Measurements from ENCODE around the gene SIX1. TPM values are rescaled to one million over a fixed set of nuclear protein-coding genes. Genes with fewer than 3 reads are reported as not detected.

The SIX1 gene
- total RNA-seq, 2 experiments from 2014 or later, result not detected

DNA sequence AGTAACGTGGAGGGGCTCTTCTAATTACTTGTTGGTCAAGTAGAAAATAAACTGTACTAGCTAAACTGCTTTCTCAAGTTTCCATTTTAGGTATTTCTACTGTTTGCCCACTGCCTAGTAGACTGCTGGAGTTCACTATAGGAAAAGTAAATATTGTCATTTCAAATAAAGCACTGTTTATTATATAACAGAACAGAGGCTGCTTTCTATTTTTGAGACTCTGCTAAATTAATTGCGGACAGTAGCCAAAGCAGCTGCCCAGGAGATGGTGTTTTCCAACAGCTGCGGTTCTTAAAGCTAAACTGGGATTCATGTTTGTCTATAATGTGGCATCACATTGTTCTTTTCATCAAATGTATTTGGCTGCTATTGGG, 15.9 kb upstream of the SIX1 start:
- ChIA-PET POLR2A (no interaction called here), CTCF (interaction anchor here (1.0 to 1.1 kb wide), 2 partner anchors 15 to 361 kb away, joined by 3 read pairs; no protein-coding TSS in a partner anchor)
- H3K27ac Mint-ChIP-seq, result no peak overlapping the region
- DNase-seq, result no peak
- ATAC-seq, result no peak
- no peaks in the 10 kb centered on the region for H3K9me3 Mint-ChIP-seq (ENCODE audit: insufficient read depth)
- H3K36me3 Mint-ChIP-seq (ENCODE audit: low read depth), result no peaks in the 10 kb centered on the region
- H3K27me3 Mint-ChIP-seq (ENCODE audit: low read depth), result peaks cover 43% of the 10 kb centered on the region
- no peaks in the 10 kb centered on the region for H3K4me1 Mint-ChIP-seq (ENCODE audit: low read depth)
- H3K4me3 Mint-ChIP-seq, result no peak overlapping the region

DNA sequence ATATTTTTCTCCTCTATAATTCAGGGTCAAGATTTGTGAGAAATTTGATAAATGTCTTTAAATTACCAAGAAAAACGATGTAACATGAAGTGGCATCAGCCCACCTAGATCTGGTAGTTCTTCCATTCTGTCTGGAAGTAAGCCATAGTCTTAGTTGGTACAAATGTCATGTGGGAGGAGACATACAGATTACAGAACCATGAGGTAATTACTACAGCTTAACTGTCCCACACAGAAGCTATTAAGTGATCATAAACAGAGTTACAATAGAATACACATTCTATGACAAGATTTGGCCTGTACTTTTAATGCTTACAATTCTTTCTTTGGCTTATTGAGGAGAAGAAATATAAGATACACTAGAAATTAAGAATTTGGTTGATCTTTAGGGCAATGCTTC, 13.7 kb upstream of the SIX1 start:
- Mint-ChIP-seq H3K4me3 (no peak overlapping the region), H3K27me3 (ENCODE audit: low read depth) (peaks cover 54% of the 10 kb centered on the region), H3K36me3 (ENCODE audit: low read depth) (no peaks in the 10 kb centered on the region), H3K27ac (no peak overlapping the region), H3K4me1 (ENCODE audit: low read depth) (peaks cover 3% of the 10 kb centered on the region), H3K9me3 (ENCODE audit: insufficient read depth) (no peaks in the 10 kb centered on the region)
- ChIA-PET POLR2A (interaction anchor here (0.7 kb wide), 1 partner anchor 9 kb away, joined by 3 read pairs; no protein-coding TSS in a partner anchor), CTCF (no interaction called here)
- ATAC-seq (no peak), DNase-seq (no peak)

- POLR2A ChIA-PET, result no interaction called here
- Mint-ChIP-seq H3K27ac (no peak overlapping the region), H3K4me1 (ENCODE audit: low read depth) (peaks cover 11% of the 10 kb centered on the region), H3K9me3 (ENCODE audit: insufficient read depth) (no peaks in the 10 kb centered on the region), H3K4me3 (no peak overlapping the region), H3K27me3 (ENCODE audit: low read depth) (peaks cover 61% of the 10 kb centered on the region), H3K36me3 (ENCODE audit: low read depth) (no peaks in the 10 kb centered on the region)
- CTCF ChIA-PET, result no interaction called here
- ATAC-seq (no peak), DNase-seq (no peak)
These were observed 12.4 kb upstream of the SIX1 start for GRCh38 chr14:60661721-60662120.

GRCh38 chr14:60658909-60659585, 9.8 kb upstream of the SIX1 start:
- no peak overlapping the region for H3K4me3 Mint-ChIP-seq
- peaks cover 25% of the 10 kb centered on the region for H3K4me1 Mint-ChIP-seq (ENCODE audit: low read depth)
- no peak for DNase-seq
- H3K36me3 Mint-ChIP-seq (ENCODE audit: low read depth), result peaks cover 5% of the 10 kb centered on the region
- peaks cover 76% of the 10 kb centered on the region for H3K27me3 Mint-ChIP-seq (ENCODE audit: low read depth)
- no peak for ATAC-seq
- ChIA-PET POLR2A (no interaction called here), CTCF (interaction anchor here (0.9 to 1.3 kb wide), 4 partner anchors 23 to 594 kb away, joined by 3 to 4 read pairs (median 4); no protein-coding TSS in a partner anchor)
- H3K9me3 Mint-ChIP-seq (ENCODE audit: insufficient read depth), result no peaks in the 10 kb centered on the region
- no peak overlapping the region for H3K27ac Mint-ChIP-seq

DNA sequence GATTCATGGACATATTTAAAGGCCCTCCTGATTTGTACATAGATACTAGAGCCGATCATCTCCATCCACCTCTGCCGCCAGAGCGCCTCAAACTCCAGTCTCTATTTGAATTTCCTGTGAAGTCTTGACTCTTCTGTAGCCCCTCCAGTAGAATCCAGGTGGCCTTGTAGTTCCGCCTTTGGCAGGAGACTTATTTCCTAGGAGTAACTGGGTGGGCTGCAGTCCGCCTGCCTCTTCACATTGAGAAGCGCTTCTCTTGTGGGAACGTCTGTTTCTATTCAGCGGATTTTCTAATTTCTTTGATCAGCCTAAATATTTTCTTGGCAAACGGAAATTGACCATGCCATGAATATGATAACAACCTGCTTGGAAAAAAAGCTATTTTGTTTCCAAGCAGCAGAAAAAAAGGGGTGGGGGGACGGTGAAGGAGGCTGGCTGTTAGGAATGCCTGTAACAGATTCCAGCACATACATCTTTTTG, 9.0 kb upstream of the SIX1 start:
- POLR2A ChIA-PET, result no interaction called here
- no peak overlapping the region for H3K27ac Mint-ChIP-seq
- CTCF ChIA-PET, result interaction anchor here (1.2 to 1.3 kb wide), 2 partner anchors 33 to 368 kb away, joined by 3 to 4 read pairs; no protein-coding TSS in a partner anchor
- peaks cover 10% of the 10 kb centered on the region for H3K36me3 Mint-ChIP-seq (ENCODE audit: low read depth)
- no peak for DNase-seq
- H3K9me3 Mint-ChIP-seq (ENCODE audit: insufficient read depth), result no peaks in the 10 kb centered on the region
- no peak for ATAC-seq
- peaks cover 79% of the 10 kb centered on the region for H3K27me3 Mint-ChIP-seq (ENCODE audit: low read depth)
- H3K4me1 Mint-ChIP-seq (ENCODE audit: low read depth), result peaks cover 32% of the 10 kb centered on the region
- peak overlapping the region; percentile 82 for H3K4me3 Mint-ChIP-seq

- Mint-ChIP-seq H3K27me3 (ENCODE audit: low read depth) (peaks cover 80% of the 10 kb centered on the region), H3K27ac (peak overlapping the region; percentile 43), H3K9me3 (ENCODE audit: insufficient read depth) (no peaks in the 10 kb centered on the region), H3K4me1 (ENCODE audit: low read depth) (peaks cover 37% of the 10 kb centered on the region), H3K4me3 (peak overlapping the region; percentile 82), H3K36me3 (ENCODE audit: low read depth) (peaks cover 10% of the 10 kb centered on the region)
- no peak for ATAC-seq
- POLR2A ChIA-PET, result interaction anchor here (1.1 kb wide), 1 partner anchor 20 kb away, joined by 3 read pairs; no protein-coding TSS in a partner anchor
- no peak for DNase-seq
- CTCF ChIA-PET, result interaction anchor here (1.0 to 1.1 kb wide), 2 partner anchors 322 to 368 kb away, joined by 3 read pairs; no protein-coding TSS in a partner anchor
These were observed 8.4 kb upstream of the SIX1 start for GRCh38 chr14:60657456-60658210.

DNA sequence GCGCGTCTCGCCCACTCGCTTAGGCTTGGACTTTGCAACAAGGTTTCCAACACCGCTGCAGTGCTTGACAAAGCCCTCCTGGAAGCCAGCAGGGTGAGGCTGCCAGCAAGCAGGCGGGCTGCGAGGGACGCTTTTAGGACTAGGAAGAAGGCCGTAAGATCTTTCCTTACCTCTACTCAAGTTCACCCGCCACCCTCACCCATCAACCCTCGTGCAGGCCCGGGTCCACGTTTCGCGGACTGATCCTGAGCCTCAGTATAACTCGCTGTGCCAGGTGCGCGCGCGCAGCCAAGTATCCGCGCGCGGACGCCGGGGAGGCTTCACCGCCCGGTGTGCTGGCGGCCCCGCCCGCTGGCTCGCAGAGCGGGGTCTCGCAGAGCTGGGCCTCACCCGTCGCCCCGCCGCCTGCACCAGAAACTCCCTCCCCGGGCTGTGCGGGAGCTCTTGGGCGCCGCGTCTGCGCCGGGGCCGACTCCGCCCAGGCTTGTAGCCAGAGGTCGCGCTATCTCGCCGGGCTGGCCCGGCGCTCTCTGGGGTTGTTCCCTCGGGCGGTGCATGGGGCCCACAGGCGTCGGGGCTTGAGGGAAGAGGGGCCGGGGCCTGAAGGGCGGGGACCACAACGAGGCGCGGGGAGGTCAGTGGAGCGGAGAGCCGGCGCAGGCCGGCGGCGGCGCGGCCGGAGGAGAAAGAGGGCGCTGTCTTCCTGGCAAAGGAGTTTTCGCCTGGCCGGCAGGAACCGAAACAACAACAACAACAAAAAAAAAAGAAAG, 7.6 kb upstream of the SIX1 start:
- ChIA-PET CTCF (interaction anchor here (1.0 to 1.3 kb wide), 3 partner anchors 13 to 369 kb away, joined by 3 to 4 read pairs (median 3); no protein-coding TSS in a partner anchor), POLR2A (interaction anchor here (1.1 kb wide), 1 partner anchor 19 kb away, joined by 3 read pairs; no protein-coding TSS in a partner anchor)
- no peak for DNase-seq
- Mint-ChIP-seq H3K9me3 (ENCODE audit: insufficient read depth) (no peaks in the 10 kb centered on the region), H3K27ac (peak overlapping the region; percentile 43), H3K4me1 (ENCODE audit: low read depth) (peaks cover 39% of the 10 kb centered on the region), H3K4me3 (peak overlapping the region; percentile 82), H3K27me3 (ENCODE audit: low read depth) (peaks cover 83% of the 10 kb centered on the region), H3K36me3 (ENCODE audit: low read depth) (peaks cover 10% of the 10 kb centered on the region)
- ATAC-seq, result peak; percentile 74

DNA sequence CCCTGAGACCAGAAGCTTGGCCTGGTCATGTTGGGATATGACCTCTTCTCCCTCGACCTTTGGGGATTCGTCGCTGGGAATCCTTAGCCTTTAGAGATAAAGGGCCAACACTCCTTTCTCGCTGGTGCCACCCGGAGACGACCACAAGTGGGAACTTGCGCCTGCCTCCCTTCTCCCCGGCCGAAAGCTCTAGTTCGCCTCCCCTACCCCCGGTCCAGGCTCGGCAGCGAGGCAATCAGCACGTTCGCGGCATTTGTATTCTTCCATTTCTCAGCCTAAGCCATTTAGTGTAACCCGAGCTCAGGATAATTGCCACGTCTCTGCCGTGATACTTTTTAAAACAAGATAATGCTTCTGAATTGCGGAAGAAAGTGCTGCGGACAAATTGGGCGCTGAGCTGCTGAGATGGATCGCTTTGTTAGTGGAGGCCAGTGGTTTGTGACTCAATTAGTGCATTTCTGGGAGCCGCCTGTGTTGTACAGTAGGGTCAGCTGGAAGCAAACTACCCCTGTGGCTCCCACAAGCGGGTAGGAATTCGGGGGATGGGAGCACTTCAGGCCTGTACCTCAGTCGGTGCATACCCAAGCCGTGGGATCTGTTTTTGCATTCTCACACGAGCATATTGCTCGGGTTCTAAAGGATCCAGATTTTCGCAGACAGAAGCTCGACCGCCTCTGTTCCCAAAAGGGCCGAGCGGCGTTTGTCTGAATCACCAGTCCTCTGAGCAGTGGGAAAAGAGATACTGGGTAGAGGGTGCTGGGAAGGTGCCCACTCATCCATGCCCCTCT, 6.8 kb upstream of the SIX1 start:
- Mint-ChIP-seq H3K36me3 (ENCODE audit: low read depth) (peaks cover 10% of the 10 kb centered on the region), H3K9me3 (ENCODE audit: insufficient read depth) (no peaks in the 10 kb centered on the region), H3K4me1 (ENCODE audit: low read depth) (peaks cover 44% of the 10 kb centered on the region), H3K27ac (no peak overlapping the region), H3K4me3 (peak overlapping the region; percentile 82), H3K27me3 (ENCODE audit: low read depth) (peaks cover 88% of the 10 kb centered on the region)
- ChIA-PET POLR2A (no interaction called here), CTCF (interaction anchor here (1.0 to 1.3 kb wide), 4 partner anchors 10 to 370 kb away, joined by 3 to 4 read pairs (median 3); no protein-coding TSS in a partner anchor)
- no peak for DNase-seq
- ATAC-seq, result no peak

DNA sequence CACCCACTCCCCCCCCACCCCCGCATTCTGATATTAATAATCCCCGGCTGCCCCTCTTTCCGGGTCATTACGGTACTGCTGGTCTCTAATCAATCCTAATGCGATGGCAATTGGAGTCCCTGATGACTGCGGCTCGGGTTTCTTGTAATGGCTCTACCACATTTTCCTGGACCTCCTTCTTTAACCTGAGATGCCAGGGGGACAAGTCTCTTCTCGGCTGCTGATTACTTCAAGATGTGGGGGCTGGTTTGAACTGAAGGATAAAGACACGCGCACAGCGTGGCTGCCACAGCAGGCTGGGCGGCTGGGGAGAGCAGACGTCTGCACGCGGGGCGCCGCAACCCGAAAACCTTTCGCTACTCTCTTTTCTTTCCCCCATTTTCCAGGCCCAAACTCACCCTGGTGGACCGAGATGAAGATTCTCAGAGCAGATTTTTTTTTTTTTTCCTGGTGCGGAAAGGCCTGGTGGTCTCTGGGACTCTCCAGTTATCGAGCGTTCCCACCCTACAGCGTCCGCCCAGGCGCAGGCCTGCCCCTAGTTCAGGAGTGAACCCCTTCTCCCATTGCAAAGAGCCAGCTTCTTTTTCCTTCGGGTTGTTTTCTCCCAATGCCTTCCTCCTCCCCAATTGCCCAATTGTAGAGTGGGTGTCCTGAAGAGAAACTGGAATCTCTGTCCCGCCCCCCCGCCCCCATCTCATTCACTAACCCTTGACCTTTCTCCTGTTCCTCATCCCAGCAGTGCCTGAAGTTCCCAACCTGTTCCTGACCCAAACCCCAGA, 6.0 kb upstream of the SIX1 start:
- Mint-ChIP-seq H3K4me3 (peak overlapping the region; percentile 82), H3K9me3 (ENCODE audit: insufficient read depth) (no peaks in the 10 kb centered on the region), H3K27me3 (ENCODE audit: low read depth) (peaks cover 95% of the 10 kb centered on the region), H3K27ac (no peak overlapping the region), H3K4me1 (ENCODE audit: low read depth) (peaks cover 44% of the 10 kb centered on the region), H3K36me3 (ENCODE audit: low read depth) (peaks cover 10% of the 10 kb centered on the region)
- ChIA-PET CTCF (interaction anchor here (1.0 to 1.5 kb wide), 2 partner anchors 10 to 366 kb away, joined by 3 read pairs; no protein-coding TSS in a partner anchor), POLR2A (no interaction called here)
- ATAC-seq, result no peak
- no peak for DNase-seq

GRCh38 chr14:60654334-60654821, 5.1 kb upstream of the SIX1 start:
- POLR2A ChIA-PET, result no interaction called here
- no peak for ATAC-seq
- Mint-ChIP-seq H3K4me3 (no peak overlapping the region), H3K4me1 (ENCODE audit: low read depth) (peaks cover 52% of the 10 kb centered on the region), H3K27ac (no peak overlapping the region), H3K27me3 (ENCODE audit: low read depth) (peaks cover 95% of the 10 kb centered on the region), H3K9me3 (ENCODE audit: insufficient read depth) (no peaks in the 10 kb centered on the region), H3K36me3 (ENCODE audit: low read depth) (peaks cover 10% of the 10 kb centered on the region)
- DNase-seq, result no peak
- CTCF ChIA-PET, result interaction anchor here (1.1 to 1.5 kb wide), 2 partner anchors 13 to 367 kb away, joined by 3 read pairs; no protein-coding TSS in a partner anchor
